GM19372 (cell line): Measurements from ENCODE around the gene ADAMTS18.

ENCODE experiments used
- ATAC-seq: cut with Tn5 transposase; IDR thresholded peaks from one replicate; pipeline ENCODE4 v1.9.1; 2021; ENCODE audit warnings: mild to moderate bottlenecking, low read depth, moderate library complexity; ENCODE audit not compliant: unreplicated experiment

Gene ADAMTS18

DNA sequence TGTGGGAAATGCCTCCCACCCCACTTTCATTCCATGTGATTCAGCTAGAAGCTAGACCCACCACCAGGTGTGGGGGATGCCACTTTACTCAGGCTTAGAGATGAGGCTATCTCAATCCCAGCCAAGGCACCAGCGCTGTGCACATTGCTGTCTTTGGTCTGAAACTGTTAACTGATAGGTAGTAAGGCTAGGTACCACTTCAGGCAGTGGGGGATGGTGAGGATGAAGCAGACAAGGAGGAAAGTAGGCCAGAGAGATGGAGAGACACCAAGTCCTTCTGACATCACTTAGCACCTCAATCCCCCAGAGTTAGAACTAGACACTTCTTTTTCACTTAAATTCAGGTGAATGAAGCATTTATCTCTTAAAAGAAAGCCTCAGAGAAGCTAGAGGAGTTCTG is 35.8 kb downstream of the ADAMTS18 start:
- no peak for ATAC-seq

DNA sequence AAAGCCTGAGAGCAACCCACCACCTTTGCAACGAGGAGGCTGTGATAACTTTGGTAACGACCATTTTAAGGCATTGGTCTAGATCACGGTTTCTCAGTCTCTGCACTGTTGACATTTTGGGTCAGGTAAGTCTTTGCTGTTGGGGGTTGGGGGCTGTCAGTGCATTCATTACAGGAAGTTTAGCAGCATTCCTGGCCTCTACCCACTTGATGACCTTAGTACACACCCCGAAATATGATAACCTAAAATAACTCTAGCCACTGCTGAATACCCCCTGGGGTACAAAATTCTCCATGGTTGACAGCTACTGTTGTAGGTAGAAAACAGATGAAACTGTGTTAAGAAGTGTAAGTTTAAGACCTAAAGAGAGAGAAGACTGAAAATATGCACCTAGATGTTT is 36.3 kb downstream of the ADAMTS18 start:
- no peak for ATAC-seq

DNA sequence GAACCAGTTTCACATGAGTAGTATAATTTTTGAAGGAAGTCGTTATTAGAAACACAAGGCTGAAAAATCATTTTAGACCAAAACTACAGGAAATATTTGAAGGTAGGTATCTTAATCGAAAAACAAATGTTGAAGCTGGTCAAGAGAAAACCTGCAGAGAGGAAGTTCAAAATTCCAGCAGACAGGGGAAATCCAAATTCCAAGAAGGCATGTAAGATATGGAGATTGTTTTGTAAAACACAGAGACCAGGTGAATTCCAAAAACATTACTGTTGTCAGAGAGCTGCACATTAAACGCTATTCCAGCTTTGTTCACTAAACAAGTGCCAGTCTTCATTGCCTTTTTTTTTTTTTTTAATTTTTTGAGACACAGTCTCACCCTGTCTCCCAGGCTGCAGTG is 38.4 kb downstream of the ADAMTS18 start:
- no peak for ATAC-seq

DNA sequence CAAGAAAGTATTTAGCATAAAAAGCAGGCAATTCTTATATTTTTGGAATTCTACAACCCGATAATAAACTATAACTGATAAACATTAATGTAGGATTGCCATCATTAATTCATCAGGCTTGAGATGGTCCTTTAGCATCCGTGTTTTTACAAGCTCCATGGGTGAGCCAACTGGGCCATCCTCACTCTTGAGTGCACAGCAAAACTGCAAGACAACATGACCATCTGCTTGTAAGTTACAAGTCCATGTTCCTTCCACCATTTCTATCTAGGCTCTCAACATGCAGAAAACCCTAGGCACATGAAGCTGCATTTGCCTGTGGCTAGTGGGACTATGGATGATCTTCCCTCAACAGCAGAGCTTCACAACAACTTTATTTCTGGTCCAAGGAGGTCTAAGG is 40.1 kb downstream of the ADAMTS18 start:
- ATAC-seq: no peak

DNA sequence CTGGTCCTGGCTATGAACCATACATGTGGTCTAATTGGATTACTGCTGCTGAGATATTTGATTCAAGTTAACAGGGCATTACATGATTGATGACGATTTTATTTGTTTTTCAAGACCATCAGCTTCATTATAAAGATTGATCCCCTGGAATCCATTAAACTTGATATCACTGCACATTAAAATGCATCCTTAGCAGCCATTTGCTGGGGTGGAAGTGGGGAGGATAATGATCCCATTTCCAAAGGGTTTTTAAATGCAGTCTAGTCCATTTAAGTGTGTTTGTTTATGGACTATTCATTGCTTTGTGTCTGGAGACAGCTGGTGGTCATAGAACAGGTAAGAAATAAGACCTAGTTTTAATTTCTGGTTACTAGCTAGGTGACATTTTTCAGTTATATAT is 40.9 kb downstream of the ADAMTS18 start:
- no peak for ATAC-seq

DNA sequence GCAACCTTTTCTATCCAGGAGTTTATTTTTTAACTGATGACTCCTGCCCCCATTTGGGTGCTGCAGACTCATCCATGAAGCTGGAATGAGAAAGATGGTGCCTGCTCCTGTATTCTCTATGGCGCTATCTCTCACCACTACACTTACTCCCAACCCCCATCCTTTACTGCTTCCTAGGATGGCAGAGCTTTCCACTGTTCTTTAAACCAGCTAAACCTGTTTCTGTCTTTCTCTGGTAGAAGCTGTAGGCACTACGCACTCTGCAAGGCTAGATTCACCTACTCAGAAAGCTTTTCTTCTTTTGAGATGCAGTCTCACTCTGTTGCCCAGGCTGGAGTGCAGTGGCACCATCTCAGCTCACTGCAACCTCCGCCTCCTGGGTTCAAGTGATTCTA is 47.0 kb downstream of the ADAMTS18 start:
- ATAC-seq: no peak

DNA sequence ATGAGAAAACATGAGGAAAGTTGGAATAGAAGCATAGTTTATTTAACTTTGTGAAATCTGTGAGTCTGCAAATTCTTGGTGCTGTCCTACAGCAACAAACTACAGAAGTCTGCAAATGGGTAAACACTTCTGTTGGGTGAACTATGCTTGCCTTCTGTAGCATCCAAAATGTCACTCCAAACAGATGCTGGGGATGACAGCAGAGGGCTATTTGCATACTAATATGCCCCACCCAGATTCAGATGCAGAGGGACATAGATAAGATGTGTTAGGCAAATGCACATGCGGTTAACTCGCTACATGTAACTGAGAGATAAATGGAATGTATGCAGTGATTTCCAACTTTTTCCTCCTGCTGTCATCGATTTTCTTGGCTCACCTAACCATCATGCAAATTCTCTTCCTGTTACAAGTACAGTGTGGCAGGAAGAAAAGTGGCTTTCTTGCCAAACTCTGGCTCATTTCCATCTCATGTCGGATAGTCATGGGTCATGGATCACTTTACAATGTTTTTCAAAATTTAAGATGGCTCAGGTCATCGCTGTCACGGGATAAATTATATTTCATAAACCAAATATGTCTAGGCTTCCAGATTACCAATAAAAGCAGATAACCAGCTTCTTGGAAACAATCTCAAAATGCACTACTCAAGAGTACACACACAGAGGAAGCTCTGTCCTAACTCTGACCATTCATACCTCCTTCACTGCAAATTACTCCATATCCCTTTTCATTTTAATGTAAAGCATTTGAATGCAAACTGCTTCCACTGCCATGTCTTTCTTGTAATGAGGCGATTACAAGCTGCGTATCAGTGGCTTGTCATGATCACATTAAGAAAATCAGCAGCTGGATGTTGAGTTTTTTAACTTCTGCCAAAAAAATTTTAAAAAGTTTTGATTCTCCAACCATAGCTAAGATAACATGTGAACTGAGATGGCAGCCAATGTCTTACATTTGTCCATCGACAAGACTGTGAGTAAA is 47.7 kb downstream of the ADAMTS18 start:
- no peak for ATAC-seq

DNA sequence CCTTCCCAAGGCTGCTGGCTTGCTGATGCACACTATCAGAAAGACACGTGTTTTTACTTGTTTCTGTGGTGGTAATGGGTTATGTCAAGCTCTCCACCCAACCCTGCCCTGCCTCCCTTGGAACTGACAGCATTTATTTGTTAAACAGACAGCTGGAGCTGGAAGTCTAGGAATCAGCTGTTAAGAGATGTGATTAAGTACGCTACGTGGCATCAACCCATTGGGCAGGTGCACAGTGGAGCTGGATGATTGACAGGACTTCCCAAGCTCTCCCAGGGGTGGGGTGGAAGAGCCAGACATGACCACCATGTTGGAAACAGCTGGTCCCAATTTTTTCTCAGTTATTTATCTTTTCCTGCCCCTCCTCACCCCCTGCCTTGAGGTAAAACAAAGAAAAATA is 49.4 kb downstream of the ADAMTS18 start:
- no peak for ATAC-seq

DNA sequence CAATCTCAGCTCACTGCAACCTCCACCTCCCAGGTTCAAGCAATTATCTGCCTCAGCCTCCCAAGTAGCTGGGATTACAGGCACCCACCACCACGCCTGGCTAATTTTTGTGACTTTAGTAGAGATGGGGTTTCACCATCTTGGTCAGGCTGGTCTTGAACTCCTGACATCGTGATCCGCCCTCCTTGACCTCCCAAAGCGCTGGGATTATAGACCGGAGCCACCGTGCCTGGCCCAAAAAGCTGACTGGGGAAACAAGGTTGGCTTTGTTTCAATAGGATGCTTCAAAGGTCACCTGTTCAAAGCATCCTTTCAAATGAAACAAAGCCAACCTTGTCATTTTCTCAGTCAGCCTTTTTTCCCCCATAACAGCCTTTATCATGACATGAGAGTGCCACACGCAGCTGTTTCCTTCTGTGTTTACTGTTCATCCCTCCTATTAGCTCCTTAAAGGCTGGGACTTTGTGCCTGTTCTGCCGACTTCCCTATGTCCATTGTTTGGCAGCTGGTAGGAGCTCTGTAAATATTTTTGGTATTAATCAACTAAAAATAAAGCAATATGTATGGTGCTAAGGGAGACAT is 51.1 kb downstream of the ADAMTS18 start:
- ATAC-seq: no peak

DNA sequence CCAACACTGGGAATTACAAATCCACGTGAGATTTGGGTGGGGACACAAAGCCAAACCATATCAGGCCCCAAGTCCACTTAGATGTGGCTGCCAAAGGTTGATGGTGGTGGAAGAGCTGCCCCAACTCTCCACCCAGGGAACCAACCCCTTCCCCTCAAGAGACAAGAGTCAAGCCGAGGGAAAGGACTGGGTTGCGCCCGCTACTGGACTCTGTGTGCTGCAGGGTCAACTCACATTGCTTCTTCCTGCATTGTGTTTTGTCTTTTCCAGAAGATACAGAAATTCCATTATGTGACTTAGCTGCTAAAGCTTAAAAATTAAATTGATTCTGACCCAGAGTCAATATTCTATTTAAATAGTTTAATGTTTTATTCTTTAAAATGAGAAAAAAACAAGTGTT is 58.5 kb downstream of the ADAMTS18 start:
- ATAC-seq: no peak

DNA sequence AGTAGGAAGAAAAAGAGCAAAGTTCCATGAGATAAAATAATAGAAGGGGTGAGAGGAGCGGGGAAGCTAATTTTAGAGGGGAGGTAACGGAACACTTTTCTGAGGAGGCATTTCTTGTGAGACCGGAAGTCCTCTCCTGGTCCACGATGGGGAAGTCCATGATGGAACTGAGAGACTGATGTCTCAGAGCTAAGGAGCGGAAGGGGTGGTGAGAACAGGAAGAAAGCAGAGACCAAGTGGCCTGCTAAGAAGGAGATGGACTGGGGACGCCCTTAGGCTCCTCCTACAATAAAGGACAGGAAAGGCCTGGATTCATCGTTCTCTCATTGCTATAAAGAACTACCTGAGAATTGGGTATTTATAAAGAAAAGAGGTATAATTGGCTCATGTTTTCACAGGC is 59.4 kb downstream of the ADAMTS18 start:
- no peak for ATAC-seq

DNA sequence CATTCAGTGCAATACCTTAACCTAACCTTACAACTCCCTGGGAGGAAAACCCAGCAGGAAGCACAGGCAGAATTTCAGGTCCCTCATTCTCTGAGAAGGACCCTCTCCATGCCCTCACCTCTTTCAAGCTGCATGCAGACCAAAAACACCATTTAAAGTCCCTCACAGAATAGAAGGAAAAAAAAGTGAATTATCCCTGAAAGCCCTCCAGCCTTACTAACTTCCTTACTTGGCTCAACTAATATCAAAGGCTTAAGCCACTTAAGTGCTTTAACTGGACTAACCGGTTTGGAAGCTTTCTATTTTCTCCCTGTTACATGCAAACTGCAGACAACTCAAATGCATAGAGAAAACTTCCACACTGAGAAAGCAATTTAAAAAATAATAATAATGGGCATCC is 60.5 kb downstream of the ADAMTS18 start:
- no peak for ATAC-seq

DNA sequence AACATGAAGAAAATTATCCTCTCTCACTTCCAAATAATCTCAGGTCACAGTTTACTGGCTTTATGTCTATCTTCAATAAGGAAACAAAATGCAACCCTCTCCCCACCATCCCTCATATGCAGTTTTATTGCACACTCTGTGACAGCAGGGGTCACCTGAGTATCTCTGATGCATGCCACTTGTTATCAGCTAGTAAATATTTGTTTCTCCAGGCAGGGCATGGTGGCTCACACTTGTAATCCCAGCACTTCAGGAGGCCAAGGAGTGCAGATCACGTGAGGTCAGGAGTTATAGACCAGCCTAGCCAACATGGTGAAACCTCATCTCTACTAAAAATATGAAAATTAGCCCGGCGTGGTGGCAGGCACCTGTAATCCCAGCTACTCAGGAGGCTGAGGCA is 61.1 kb downstream of the ADAMTS18 start:
- no peak for ATAC-seq

DNA sequence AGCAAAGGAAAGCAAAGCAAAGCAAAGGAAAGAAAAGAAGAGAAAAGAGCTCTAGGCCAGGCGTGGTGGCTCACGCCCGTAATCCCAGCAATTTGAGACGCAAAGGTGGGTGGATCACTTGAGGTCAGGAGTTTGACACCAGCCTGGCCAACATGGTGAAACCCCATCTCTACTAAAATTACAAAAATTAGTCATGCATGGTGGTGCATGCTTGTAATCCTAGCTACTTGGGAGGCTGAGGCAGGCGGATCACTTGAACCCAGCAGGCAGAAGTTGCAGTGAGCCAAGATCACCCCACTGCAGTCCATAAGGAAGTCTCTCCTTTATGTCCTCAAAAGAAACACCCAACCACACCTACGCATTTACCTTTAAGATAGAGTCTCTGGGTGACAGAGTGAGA is 70.1 kb downstream of the ADAMTS18 start:
- no peak for ATAC-seq

DNA sequence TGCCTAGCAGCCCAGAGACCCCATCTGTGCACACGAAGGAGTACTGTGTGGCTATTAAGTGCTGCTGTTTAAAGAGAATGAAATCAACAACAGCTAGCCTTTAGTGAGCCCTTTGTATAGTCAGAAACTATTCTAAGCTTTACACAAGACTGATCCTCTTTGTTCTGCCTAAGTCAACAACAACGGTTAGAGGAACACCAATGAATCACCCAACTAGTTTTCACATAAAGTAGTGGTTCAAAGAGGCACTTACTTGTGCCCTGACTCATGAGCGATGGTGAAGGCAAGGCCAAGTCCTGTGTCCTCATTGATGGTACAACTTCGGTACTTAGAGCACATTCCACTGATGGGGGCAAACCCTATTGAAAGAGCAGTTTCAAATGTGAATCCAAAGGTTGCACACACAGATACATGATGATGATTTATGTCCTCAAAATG is 75.8 kb downstream of the ADAMTS18 start:
- ATAC-seq: no peak

DNA sequence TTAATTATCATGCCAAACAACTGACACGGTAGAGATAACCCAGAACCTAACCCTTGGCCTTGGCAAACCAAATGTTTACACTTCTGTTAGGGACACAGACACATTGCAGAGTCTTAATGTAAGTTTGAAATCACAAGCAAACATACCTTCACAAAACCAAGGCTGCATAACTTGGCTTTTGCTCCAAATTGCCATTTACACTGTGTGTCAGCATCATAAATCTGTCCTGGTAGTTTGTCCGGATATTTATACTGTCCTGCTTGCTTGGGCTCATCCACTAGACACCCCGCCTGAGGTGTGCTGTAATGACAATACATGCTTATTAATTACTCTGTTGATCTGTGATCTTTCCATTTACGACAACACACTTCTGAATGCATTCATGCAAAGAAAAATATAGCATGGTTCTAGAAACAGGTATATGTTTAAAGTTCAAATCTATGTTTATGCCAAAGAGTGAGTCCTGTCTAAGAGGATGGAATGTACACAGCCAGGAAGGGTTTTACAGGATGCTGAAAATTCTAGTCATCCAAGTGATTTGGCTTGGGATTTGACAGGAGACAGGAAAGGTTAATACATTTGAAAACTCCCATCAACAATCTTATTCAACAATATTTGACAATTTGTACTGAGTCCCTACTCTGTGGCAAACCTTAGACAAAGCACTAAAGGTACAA is 81.1 kb downstream of the ADAMTS18 start:
- ATAC-seq: no peak

DNA sequence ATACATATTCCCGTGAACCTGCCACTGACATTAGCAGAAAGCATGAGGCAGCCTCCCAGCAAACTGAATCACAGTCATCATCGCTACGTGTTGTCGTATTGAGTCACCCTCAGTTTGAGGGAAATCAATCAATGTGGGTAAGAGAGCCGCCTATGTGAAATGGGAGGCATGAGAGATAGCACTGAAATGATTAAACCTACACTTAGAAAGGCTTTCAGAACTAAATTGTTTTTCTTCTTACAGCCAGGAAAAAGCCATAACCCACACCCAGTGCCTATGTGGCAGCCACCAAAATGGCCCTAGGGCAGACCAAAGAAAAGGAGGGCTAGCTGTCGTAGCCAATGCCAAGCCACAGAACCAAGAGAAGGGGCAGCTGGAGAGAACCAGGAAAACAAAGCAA is 90.5 kb downstream of the ADAMTS18 start:
- ATAC-seq: no peak

DNA sequence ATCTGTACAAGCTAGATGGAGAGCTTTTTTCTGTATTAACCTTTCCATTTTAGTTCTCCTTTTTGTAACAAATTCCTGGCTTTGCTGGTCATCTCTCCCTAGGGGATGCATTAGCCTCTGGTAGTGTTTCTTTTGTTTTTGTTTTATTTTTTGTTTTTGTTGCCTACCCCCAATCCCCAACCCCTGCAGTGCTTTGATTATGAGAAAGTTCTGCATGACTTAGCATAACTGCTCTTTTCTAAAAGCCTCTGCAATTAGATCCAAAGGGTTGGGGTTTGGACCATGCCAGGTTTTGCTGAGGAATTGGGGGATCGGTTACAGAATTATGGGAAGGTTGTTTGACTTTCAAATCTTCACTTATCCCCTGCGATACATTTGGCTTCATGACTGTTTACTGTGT is 98.2 kb downstream of the ADAMTS18 start:
- ATAC-seq: no peak

DNA sequence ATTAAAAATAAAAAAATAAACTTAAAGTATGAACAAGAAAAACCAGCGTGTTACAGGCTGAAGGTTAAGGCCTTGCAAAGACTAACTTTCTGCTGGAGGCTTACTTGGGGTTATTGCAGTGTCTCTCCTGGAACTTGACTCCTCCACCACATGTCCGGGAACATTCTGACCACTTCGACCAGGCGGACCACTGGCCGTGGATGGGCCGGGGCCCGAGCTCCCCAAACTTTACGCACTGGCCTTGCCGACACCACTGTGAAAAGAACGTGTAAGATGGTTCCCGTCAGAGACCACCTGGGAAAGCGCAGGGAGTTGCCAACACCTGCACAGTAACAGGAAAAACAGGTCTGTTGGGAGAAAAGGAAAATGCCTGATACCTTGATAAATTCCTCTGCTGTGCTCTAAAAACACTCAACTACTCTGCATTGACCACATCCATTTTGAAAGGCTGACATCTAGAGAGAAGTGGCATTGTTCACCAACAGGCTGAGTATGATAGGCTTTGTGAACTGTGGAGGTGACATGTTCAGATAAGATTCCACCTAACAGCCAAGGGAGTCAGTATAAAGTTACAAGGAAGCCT is 99.1 kb downstream of the ADAMTS18 start:
- no peak for ATAC-seq

DNA sequence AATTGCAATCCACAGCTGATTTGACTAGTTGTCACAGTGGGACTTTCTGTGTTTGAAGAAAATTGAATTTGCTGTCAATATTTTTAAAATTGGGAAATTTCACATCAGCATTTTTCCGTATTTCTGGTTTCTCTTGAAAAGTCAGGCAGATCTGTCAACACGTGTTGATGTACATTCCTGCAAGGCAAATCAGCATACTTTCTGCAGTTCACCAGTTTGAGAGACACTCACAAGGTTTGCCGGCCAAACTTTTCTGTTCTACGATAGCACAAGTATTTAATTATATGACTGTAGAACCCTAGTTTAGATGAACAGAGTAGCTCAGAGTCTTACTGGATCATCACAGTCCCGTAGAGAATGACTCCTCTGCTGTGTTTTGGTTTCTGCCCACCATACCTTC is 102.0 kb downstream of the ADAMTS18 start:
- no peak for ATAC-seq
